ENCODE data around the gene SLC3A2.
"Not testable (repeated sequence)": the region's sequence is repeated elsewhere in the genome, so short reads cannot be mapped to it uniquely, and the experiment has no call there.

Gene SLC3A2

DNA sequence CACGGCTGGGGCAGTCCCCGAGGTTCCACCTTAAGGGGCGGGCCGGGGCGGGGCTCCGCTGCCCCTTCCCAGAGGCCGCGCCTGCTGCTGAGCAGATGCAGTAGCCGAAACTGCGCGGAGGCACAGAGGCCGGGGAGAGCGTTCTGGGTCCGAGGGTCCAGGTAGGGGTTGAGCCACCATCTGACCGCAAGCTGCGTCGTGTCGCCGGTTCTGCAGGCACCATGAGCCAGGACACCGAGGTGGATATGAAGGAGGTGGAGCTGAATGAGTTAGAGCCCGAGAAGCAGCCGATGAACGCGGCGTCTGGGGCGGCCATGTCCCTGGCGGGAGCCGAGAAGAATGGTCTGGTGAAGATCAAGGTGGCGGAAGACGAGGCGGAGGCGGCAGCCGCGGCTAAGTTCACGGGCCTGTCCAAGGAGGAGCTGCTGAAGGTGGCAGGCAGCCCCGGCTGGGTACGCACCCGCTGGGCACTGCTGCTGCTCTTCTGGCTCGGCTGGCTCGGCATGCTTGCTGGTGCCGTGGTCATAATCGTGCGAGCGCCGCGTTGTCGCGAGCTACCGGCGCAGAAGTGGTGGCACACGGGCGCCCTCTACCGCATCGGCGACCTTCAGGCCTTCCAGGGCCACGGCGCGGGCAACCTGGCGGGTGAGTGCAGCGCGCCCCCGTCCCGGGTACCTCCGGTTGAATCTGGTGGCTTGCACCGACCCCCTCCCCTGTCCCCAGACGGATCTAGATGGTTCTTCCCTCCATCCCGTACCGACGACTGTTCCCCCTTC is at the start of gene SLC3A2:
Gene SLC3A2 (plus strand): TSS at position 94 of the 776 bp plus-strand sequence. CDS start 128 bp downstream, at position 222.
- DNase-seq (ENCODE audit: low read depth), result peak; percentile 69

- DNase-seq (ENCODE audit: low read depth), result no peak
Measured at GRCh38 chr11:62830904-62831519, 49.7 kb upstream of the SLC3A2 start.

DNA sequence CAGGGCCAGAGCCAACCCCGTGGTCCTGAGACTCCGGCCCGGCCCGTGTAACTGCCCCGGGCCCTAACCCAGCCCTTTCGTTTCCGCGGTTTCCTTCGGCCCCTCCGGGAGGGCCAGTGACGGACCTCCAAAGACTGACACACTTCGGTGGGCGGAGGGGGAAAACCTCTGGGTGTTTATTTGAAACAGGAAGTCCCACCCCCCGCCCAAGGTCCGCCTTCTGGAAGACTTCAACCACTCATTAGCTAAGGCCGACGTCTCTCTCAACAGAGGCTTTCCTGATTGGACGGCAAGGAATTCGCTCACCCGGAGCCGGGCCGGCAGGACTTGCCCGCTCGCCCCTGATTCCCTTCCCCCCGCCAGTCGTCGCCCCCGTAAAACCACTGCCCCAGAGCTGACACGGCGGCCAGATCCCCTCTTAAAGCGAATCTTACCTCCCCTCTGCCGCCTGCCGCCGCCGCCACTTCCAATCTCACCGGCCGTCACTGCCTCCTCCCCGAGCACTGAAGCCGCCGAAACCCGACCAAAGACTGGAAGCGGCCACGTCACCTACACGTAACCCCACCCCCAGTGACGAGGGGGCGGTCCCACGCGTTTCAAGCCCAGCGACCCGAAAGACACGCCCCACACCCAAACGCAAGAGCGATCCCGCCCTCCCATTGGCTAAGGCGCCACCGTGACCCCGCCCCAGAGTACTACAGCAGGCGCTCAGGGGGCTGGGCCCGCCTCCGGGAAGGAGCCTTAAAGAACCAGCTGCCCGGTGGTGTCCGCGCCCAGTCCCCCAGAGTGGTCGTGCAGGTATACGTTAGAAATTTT is 49.0 kb upstream of the SLC3A2 start, which contains the start of gene STX5:
Gene STX5 (minus strand): TSS at position 532 of the 816 bp plus-strand sequence. CDS start 808 bp downstream, outside the sequence.
- peak; percentile 97 for DNase-seq (ENCODE audit: low read depth)

DNA sequence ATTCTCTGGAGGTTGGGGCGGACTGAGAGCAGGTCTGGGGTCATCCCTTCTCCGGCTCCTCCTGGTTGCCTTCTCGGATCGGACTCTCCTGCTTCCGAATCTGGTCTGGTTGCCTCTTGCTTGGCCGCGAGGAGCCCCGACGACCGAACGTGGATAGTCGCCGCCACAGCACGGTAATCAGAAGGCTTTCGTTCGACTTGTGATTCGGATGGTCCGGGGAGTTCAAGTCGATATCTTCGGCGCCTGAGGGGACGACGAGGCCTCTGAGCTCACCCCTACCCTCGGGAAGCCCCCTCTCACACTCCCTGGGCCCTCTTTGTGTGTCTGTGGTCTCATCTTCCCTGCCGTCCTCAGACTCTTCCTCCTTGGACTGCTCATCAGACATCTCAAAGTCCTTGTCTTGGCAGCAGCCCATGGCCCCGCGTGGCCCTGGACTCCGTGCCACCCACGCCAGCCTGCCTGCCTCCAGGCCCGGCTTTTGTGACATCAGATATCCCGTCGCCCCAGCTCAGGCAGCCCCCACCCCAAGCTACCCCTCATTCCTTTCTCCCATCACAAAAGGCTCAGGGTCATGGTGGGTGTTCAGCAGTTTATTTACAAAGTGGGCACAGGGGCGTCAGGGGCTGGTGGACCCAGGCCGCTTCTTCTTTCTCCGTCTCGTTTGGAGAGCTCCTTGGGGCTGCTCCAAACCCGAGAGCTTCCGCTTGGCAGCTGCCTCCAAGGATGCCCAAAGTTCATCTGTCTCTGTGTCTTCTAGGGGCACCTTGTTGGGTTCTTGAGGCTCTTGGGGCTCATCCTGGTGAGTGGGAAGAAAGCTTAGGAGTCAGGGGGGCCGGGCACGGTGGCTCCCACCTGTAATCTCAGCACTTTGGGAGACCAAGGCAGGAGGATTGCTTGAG is 48.1 kb upstream of the SLC3A2 start, which contains the start of gene TEX54:
Gene TEX54 (minus strand): TSS at position 506 of the 899 bp plus-strand sequence.
- DNase-seq (ENCODE audit: low read depth), result peak; percentile 6

DNA sequence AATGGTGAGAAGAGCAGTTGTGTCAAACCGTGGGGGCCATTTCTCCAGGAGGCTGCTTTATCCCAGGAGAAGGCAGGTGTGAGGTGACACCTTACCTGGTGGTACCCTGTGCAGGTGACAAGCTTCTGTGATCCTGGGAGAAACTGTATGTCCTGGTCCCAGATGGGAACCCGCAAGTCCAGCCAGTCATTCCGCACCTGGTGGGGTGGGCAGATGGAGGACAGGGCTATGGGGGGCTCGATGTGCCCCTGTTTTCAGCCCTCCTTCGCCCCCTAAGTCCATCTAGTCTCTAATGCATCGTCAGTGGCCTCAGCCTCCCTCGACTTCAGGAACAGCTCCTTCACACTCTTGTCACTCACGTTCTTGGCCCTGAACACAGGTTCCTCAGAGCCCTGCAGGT is 45.4 kb upstream of the SLC3A2 start:
- DNase-seq (ENCODE audit: low read depth), result no peak

DNA sequence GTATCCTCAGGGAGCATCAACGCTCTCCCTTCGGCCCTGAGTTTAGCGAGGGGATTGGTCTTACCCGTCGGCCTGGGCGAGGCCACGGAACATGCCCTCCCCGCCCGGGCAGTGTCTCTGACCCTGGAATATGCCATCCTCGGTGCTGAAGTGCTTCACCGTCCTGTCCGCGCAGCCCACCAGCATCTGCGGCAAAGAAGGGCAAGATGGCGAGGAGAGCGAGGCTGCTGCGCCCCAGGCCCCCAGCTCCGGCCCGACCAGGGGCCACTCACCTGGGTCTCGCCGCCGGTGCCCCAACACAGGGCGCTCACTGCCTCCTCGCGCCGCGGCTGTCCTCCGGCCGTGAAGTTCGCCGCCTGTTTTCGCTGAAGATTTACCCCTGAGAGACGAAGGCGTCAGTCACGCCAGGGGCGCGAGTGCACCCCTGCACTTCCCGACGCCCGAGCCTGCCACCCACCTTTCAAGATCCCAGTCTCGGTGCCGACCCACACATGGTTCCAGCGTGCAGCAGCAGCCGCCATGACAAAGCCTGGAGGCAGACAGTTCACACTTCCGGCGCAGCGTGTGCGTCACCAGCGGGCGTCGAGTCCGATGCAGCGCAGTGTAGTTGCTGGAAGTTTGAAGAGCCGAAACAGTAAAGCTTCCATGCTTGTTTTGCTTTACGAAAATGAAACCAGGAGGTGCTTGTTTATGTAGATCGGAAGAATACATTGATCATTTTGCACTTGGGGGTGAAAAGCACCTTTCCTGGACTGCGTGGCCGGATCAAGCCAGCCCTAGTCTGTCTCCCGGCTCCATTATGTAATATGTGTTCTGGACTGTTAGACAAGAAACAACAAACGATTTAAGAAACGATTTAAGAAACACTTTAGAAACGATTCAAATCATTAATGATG is 41.4 kb upstream of the SLC3A2 start, which contains the start of gene WDR74:
Gene WDR74 (minus strand): TSS at position 541 of the 896 bp plus-strand sequence. CDS start 20 bp downstream, at position 521.
- DNase-seq (ENCODE audit: low read depth), result peak; percentile 86

DNA sequence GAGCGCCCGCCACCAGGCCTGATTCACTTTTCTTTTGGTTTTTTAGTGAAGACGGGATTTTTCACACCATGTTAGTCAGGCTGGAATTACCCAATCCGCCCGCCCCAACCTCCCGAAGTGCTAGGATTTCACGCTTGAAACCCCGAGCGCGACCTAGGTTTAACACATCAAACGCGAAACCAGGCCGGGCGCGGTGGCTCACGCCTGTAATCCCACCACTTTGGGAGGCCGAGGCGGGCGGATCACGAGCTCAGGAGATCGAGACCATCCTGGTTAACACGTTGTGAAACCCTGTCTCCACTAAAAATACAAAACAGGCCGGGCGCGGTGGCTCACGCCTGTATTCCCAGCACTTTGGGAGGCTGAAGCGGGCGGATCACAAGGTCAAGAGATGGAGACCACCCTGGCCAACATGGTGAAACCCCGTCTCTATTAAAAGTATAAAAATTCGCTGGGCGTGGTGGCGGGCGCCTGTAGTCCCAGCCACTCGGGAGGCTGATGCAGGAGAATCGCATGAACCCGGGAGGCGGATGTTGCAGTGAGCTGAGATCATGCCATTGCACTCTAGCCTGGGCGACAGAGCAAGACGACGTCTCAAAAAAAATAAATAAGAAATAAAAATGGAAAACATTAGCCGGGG is 39.9 kb upstream of the SLC3A2 start:
- DNase-seq (ENCODE audit: low read depth), result peak; percentile 60

GRCh38 chr11:62841361-62842170 is 39.1 kb upstream of the SLC3A2 start:
- peak; percentile 99 for DNase-seq (ENCODE audit: low read depth)

DNA sequence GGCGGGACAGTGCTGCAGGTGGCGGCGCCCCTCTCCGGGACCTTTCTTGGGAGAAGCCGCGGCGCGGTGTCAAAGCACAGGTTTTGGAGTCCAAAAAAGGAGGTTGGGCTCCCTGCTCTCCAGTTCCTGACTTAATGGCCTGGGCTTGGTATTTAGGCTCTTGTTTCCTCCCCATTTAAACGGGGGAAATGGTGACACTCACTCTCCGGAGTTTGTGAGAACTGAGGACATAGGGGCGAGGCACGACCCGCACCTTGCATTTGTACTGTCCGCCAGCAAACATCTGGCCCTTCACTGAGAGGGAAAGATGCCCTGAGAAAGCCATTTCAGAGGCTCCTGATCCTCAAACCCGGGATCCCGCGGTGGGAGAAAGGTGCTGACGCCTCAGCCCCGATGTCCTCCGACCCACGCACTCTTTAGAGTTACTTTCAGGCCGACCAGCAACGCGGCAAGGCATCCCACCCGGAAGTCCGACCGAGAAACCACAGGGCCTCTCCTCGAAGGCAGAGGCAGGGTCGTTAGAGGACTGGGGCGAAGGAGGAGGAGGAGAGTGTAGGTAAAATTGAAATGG is 38.4 kb upstream of the SLC3A2 start:
- DNase-seq (ENCODE audit: low read depth), result no peak

DNA sequence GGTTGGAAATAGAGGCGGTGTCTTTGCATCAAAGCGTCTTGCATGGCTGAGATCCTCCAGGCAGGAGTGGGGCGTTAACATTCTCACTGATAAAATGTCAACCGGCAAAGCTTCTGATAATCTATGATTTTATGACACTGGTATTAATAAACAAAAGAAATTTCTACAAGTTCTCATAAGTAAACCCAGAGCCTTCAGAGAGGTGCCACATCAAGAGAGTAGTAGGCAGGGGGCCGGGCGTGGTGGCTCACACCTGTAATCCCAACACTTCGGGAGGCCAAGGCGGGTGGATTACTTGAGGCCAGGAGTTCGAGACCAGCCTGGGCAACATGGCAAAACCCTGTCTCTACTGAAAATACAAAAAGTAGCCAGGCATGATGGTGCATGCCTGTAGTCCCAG is 37.8 kb upstream of the SLC3A2 start:
- not testable (repeated sequence) for DNase-seq (ENCODE audit: low read depth)

DNA sequence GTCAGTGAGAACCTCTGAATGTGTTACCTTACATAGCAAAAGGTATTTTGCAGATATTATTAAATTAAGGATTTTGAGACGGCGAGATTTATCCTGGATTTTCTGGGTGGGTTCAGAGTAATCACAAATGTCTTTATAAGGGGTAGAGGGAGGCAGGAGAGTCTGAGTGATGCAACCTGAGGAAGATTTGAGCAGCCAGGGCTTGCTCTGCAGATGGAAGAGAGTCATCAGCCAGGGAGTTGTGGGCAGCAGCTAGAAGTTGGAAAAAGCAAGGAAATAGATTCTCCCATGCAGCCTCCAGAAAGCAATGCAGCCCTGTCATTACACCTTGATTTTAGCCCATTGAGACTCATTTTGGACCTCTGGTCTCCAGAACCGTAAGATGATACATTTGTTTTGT is 37.2 kb upstream of the SLC3A2 start:
- no peak for DNase-seq (ENCODE audit: low read depth)

GRCh38 chr11:62844154-62844553 is 36.5 kb upstream of the SLC3A2 start:
- no peak for DNase-seq (ENCODE audit: low read depth)

DNA sequence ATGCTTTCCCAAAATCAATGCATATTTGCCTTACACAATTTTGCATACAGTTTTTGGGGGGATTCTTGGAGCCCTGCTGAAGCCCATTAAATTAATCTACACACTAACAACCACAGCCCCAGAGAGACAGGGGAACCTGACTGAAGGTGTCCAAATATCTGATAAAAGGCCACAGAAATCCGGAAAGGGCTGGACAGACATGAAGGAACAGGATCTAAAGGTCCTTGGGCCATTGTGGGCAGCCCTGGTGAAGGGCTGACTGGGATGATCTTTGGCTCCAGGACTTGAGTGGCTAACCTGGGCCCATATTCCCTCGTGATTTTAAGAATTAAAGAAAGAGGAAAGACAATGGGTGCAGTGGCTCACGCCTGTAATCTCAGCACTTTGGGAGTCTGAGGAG is 34.5 kb upstream of the SLC3A2 start:
- no peak for DNase-seq (ENCODE audit: low read depth)

GRCh38 chr11:62847767-62848314 is 32.9 kb upstream of the SLC3A2 start:
- DNase-seq (ENCODE audit: low read depth), result no peak

DNA sequence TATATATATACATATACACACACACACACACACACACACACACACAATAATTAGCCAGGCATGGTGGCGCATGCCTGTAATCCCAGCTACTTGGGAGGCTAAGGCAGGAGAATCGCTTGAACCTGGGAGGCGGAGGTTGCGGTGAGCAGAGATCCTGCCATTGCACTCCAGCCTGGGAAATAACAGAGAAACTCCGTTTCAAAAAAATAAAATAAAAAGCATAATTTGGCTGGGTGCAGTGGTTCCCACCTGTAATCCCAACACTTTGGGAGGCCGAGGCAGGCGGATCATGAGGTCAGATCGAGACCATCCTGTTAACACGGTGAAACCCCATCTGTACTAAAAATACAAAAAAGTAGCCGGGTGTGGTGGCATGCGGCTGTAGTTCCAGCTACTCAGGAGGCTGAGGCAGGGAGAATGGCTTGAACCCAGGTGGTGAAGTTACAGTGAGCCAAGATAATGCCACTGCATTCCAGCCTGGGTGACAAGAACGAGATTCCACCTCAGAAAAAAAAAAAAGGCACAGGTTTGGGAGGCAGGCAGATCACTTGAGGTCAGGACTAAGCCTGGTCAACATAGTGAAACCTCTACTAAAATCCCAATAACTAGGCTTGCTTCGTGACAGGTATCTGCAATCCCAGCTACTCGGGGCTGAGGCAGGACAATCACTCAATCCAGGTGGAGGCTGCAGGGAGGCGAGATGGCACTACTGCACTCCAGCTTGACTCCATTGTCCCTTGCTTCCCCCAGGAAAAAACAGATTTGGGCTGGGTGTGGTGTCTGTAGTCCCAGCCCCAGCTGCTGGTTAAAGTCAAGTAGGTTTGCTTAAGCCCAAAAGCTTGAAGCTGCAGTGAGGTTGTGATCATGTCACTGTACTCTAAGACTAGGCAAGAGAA is 29.5 kb upstream of the SLC3A2 start:
- no peak for DNase-seq (ENCODE audit: low read depth)

- no peak for DNase-seq (ENCODE audit: low read depth)
Measured at GRCh38 chr11:62851807-62852522, 28.7 kb upstream of the SLC3A2 start.
